Brain microvascular endothelial cell (primary cell): Measurements from ENCODE around the gene CCP110.

Experiments
- DNase-seq: peaks from one replicate; pipeline ENCODE4 v3.0.0-alpha.2; 2020
- H3K27ac ChIP-seq: fragments of 250-450 bp; sonication (Bioruptor Pico); 2 replicates; pipeline ENCODE4 v1.5.1; 2020; ENCODE audit warnings: mild to moderate bottlenecking, moderate library complexity
- H3K27me3 ChIP-seq: fragments of 250-450 bp; sonication (Bioruptor Pico); replicated peaks from 2 replicates; pipeline ENCODE4 v1.5.1; 2020; ENCODE audit warnings: mild to moderate bottlenecking
- H3K36me3 ChIP-seq: fragments of 250-450 bp; sonication (Bioruptor Pico); replicated peaks from 2 replicates; pipeline ENCODE4 v1.5.1; 2020; ENCODE audit warnings: mild to moderate bottlenecking
- H3K4me3 ChIP-seq: 2 replicates; pipeline ENCODE4 v1.5.1; 2011; ENCODE audit warnings: low read depth, mild to moderate bottlenecking, control low read depth, low read length, moderate library complexity
- in situ Hi-C: cut with HindIII; loops from 2 replicates; pipeline ENCODE4 v1.10.0; 2017; ENCODE audit warnings: low sequenced_read_pairs, low pct_ligation_motif_present
- TF ChIP-seq, protein P1 (sequence below): IDR thresholded peaks from 2 replicates; pipeline ENCODE4 v1.5.1; 2011; ENCODE audit warnings: low read depth, mild to moderate bottlenecking, moderate library complexity, low read length, control low read depth, inconsistent platforms; ENCODE audit errors: missing control alignments

The CCP110 gene, protein sequence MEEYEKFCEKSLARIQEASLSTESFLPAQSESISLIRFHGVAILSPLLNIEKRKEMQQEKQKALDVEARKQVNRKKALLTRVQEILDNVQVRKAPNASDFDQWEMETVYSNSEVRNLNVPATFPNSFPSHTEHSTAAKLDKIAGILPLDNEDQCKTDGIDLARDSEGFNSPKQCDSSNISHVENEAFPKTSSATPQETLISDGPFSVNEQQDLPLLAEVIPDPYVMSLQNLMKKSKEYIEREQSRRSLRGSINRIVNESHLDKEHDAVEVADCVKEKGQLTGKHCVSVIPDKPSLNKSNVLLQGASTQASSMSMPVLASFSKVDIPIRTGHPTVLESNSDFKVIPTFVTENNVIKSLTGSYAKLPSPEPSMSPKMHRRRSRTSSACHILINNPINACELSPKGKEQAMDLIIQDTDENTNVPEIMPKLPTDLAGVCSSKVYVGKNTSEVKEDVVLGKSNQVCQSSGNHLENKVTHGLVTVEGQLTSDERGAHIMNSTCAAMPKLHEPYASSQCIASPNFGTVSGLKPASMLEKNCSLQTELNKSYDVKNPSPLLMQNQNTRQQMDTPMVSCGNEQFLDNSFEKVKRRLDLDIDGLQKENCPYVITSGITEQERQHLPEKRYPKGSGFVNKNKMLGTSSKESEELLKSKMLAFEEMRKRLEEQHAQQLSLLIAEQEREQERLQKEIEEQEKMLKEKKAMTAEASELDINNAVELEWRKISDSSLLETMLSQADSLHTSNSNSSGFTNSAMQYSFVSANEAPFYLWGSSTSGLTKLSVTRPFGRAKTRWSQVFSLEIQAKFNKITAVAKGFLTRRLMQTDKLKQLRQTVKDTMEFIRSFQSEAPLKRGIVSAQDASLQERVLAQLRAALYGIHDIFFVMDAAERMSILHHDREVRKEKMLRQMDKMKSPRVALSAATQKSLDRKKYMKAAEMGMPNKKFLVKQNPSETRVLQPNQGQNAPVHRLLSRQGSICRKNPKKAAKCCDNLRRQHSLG

GRCh38 chr16:19523559-19524355, at the start of gene CCP110:
TSS of gene CCP110 (plus strand) at chr16:19523942. CDS start at chr16:19527882, 3,940 bp downstream.
- Histone ChIP-seq H3K36me3 (peaks cover 2% of the 10 kb centered on the region), H3K27ac (no peak within 1 kb of the TSS), H3K4me3 (peak within 1 kb of the TSS; percentile 97), H3K27me3 (no peaks in the 10 kb centered on the region)
- TF ChIP-seq, protein P1, sequence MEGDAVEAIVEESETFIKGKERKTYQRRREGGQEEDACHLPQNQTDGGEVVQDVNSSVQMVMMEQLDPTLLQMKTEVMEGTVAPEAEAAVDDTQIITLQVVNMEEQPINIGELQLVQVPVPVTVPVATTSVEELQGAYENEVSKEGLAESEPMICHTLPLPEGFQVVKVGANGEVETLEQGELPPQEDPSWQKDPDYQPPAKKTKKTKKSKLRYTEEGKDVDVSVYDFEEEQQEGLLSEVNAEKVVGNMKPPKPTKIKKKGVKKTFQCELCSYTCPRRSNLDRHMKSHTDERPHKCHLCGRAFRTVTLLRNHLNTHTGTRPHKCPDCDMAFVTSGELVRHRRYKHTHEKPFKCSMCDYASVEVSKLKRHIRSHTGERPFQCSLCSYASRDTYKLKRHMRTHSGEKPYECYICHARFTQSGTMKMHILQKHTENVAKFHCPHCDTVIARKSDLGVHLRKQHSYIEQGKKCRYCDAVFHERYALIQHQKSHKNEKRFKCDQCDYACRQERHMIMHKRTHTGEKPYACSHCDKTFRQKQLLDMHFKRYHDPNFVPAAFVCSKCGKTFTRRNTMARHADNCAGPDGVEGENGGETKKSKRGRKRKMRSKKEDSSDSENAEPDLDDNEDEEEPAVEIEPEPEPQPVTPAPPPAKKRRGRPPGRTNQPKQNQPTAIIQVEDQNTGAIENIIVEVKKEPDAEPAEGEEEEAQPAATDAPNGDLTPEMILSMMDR, result no peak
- peak; percentile 96 for DNase-seq
- in situ Hi-C loops, result no loop called here

DNA sequence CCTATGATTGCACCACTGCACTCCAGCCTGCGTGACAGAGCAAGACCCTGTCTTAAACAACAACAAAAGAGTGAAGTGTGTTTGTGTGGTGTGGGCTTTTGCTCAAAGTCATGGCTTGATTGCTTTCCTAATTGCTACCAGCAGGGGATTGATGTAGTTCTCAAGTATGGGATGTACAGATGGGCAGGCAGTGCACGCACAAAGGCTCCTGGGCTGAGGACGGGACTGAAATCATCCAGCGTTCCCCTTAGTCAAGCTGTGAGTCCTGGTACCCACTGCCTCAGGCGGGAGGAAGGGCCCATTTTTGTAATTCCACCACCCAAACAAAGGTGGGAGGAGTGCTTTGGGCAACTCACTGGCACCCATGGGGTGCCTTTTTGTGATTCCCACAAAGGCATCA, 49.1 kb upstream of the CCP110 start:
- H3K36me3 ChIP-seq, result no peaks in the 10 kb centered on the region
- DNase-seq, result no peak
- H3K27ac ChIP-seq, result no peak overlapping the region
- TF ChIP-seq, protein P1, result no peak
- no peaks in the 10 kb centered on the region for H3K27me3 ChIP-seq
- in situ Hi-C loops, result no loop called here
- H3K4me3 ChIP-seq, result no peak overlapping the region

DNA sequence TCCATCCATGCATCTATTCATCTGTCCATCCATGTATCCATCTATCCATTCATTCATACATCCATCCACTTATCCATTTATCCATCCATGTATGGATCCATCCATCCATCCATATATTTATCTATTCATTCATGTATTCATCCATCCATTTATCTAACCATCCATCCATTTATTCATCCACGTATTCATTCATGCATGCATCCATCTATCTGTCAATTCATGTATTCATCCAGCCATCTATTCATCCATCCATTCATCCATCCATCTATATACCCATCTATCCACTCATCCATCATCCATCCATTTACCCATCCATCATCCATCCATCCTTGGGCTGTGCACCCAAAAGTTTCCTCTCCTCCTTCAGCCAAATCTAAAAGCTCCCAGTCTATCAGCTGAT, 45.2 kb upstream of the CCP110 start:
- in situ Hi-C loops, result no loop called here
- no peak for DNase-seq
- Histone ChIP-seq H3K4me3 (no peak overlapping the region), H3K27ac (no peak overlapping the region), H3K27me3 (no peaks in the 10 kb centered on the region), H3K36me3 (no peaks in the 10 kb centered on the region)
- TF ChIP-seq, protein P1, result no peak

- Histone ChIP-seq H3K36me3 (no peaks in the 10 kb centered on the region), H3K27ac (no peak overlapping the region), H3K4me3 (no peak overlapping the region), H3K27me3 (no peaks in the 10 kb centered on the region)
- DNase-seq, result no peak
- TF ChIP-seq, protein P1, result no peak
- in situ Hi-C loops, result no loop called here
Observed at GRCh38 chr16:19479302-19479721, 44.4 kb upstream of the CCP110 start.

DNA sequence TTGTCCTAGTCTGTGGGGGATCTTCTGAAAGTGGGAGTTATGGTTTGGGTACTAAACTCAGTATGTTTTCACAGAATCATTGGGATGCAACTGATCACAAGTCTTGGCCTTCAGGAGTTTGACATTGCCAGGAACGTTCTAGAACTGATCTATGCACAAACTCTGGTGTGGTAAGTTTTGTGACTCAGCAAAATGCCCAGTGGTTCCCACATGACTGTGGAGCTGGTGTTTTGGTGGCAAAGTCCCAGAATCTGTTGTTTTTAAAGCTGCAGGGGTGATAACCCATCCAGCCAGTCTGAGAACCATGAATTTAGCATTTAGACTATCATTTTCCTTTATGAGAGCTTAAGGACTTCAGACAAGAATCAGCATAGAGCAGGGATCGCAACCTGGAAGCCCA, 42.4 kb upstream of the CCP110 start:
- Histone ChIP-seq H3K27ac (no peak overlapping the region), H3K36me3 (no peaks in the 10 kb centered on the region), H3K27me3 (no peaks in the 10 kb centered on the region), H3K4me3 (no peak overlapping the region)
- in situ Hi-C loops, result no loop called here
- TF ChIP-seq, protein P1, result no peak
- DNase-seq, result no peak
